Measurements from ENCODE around the gene OR10G2. TPM values are rescaled to one million over a fixed set of nuclear protein-coding genes. Genes with fewer than 3 reads are reported as not detected.

The OR10G2 gene
- total and polyA plus RNA-seq, 2 experiments from 2014 or later, result not detected

GRCh38 chr14:21671371-21671770 is 36.6 kb upstream of the OR10G2 start:
- TF ChIP-seq CTCF (IDR thresholded peaks at IDR 0.05; ENCODE audit: low read depth, low read length), result no peak
- no peak for DNase-seq (ENCODE audit: low read depth in 1 of 2, low spot score in 1 of 2)
- no peak overlapping the region for H3K4me3 ChIP-seq
- no peaks in the 10 kb centered on the region for H3K36me3 ChIP-seq
- no peaks in the 10 kb centered on the region for H3K4me1 ChIP-seq (ENCODE audit: low read depth)
- H3K27ac ChIP-seq, result no peak overlapping the region
- H3K27me3 ChIP-seq, result no peaks in the 10 kb centered on the region
- no peaks in the 10 kb centered on the region for H3K9me3 ChIP-seq (ENCODE audit: low read depth)

GRCh38 chr14:21669284-21669683 is 34.5 kb upstream of the OR10G2 start:
- Histone ChIP-seq H3K27me3 (no peaks in the 10 kb centered on the region), H3K4me3 (no peak overlapping the region), H3K36me3 (no peaks in the 10 kb centered on the region), H3K27ac (no peak overlapping the region), H3K4me1 (ENCODE audit: low read depth) (no peaks in the 10 kb centered on the region), H3K9me3 (ENCODE audit: low read depth) (no peaks in the 10 kb centered on the region)
- TF ChIP-seq CTCF (IDR thresholded peaks at IDR 0.05; ENCODE audit: low read depth, low read length), result no peak
- DNase-seq (ENCODE audit: low read depth in 1 of 2, low spot score in 1 of 2), result no peak

- DNase-seq (ENCODE audit: low read depth in 1 of 2, low spot score in 1 of 2), result peak in 1 of 2 donors; percentile 58
- Histone ChIP-seq H3K27me3 (no peaks in the 10 kb centered on the region), H3K36me3 (no peaks in the 10 kb centered on the region), H3K4me3 (no peak overlapping the region), H3K4me1 (ENCODE audit: low read depth) (no peaks in the 10 kb centered on the region), H3K9me3 (ENCODE audit: low read depth) (no peaks in the 10 kb centered on the region), H3K27ac (no peak overlapping the region)
- TF ChIP-seq CTCF (IDR thresholded peaks at IDR 0.05; ENCODE audit: low read depth, low read length), result no peak
Observed at GRCh38 chr14:21668377-21668776, 33.6 kb upstream of the OR10G2 start.

GRCh38 chr14:21656980-21657379 is 22.2 kb upstream of the OR10G2 start:
- no peaks in the 10 kb centered on the region for H3K36me3 ChIP-seq
- no peaks in the 10 kb centered on the region for H3K27me3 ChIP-seq
- no peak for DNase-seq (ENCODE audit: low read depth in 1 of 2, low spot score in 1 of 2)
- H3K27ac ChIP-seq, result no peak overlapping the region
- TF ChIP-seq CTCF (IDR thresholded peaks at IDR 0.05; ENCODE audit: low read depth, low read length), result no peak
- no peaks in the 10 kb centered on the region for H3K9me3 ChIP-seq (ENCODE audit: low read depth)
- H3K4me1 ChIP-seq (ENCODE audit: low read depth), result no peaks in the 10 kb centered on the region
- no peak overlapping the region for H3K4me3 ChIP-seq

GRCh38 chr14:21654215-21654614 is 19.5 kb upstream of the OR10G2 start:
- Histone ChIP-seq H3K27ac (no peak overlapping the region), H3K4me3 (no peak overlapping the region), H3K9me3 (ENCODE audit: low read depth) (no peaks in the 10 kb centered on the region), H3K4me1 (ENCODE audit: low read depth) (no peaks in the 10 kb centered on the region), H3K27me3 (no peaks in the 10 kb centered on the region), H3K36me3 (no peaks in the 10 kb centered on the region)
- no peak for DNase-seq (ENCODE audit: low read depth in 1 of 2, low spot score in 1 of 2)
- TF ChIP-seq CTCF (IDR thresholded peaks at IDR 0.05; ENCODE audit: low read depth, low read length), result no peak

Measured in cardiac muscle cell (in vitro differentiated cells and primary cell).